H1 (cell line): ENCODE measurements around the gene SKP1. TPM values are rescaled to one million over a fixed set of nuclear protein-coding genes. Genes with fewer than 3 reads are reported as not detected.

Source experiments
- CTCF ChIA-PET: fragments of 300-600 bp; sonication (Branson Sonifier 250); formaldehyde crosslinking; loops from one replicate; lab custom pipeline; 2021; ENCODE audit not compliant: partially characterized antibody; lab: Charles Lee
- POLR2A ChIA-PET: fragments of 300-600 bp; sonication (Branson Sonifier 250); formaldehyde crosslinking; loops from one replicate; lab custom pipeline; 2021; ENCODE audit warnings: inconsistent platforms; ENCODE audit not compliant: partially characterized antibody; lab: Charles Lee
- DNase-seq, 2 experiments: peaks; one replicate each; pipeline versions ENCODE4 v3.0.0 to v3.0.0-alpha.2; 2010 to 2022; ENCODE audit warnings: low spot score in 2 of 2, low read depth in 1 of 2, mixed read lengths in 1 of 2
- FAIRE-seq: peaks from 2 replicates; lab custom pipeline; 2011; peaks lifted over from hg19 to GRCh38; lab: Jason Lieb, UNC
- H2AFZ ChIP-seq: 2 replicates; pipeline ENCODE4 v1.8.1; 2012; ENCODE audit warnings: low read length, inconsistent platforms
- H2AK5ac ChIP-seq: 2 replicates; pipeline ENCODE4 v1.6.1; 2013; ENCODE audit warnings: low read depth, low read length
- H2BK120ac ChIP-seq: replicated peaks from 2 replicates; pipeline ENCODE3; 2013; ENCODE audit warnings: low read depth, low read length, inconsistent platforms
- H2BK12ac ChIP-seq: 2 replicates; pipeline ENCODE4 v1.6.1; 2013; ENCODE audit warnings: low read depth, low read length
- H2BK15ac ChIP-seq: 2 replicates; pipeline ENCODE4 v1.6.1; 2013; ENCODE audit warnings: low read length
- H2BK20ac ChIP-seq: 2 replicates; pipeline ENCODE4 v1.6.1; 2013; ENCODE audit warnings: low read length
- H2BK5ac ChIP-seq: 2 replicates; pipeline ENCODE4 v1.6.1; 2013; ENCODE audit warnings: low read depth, low read length
- H3K14ac ChIP-seq: 2 replicates; pipeline ENCODE4 v1.6.1; 2013; ENCODE audit warnings: inconsistent platforms; ENCODE audit not compliant: insufficient read length
- H3K18ac ChIP-seq: 2 replicates; pipeline ENCODE4 v1.6.1; 2013; ENCODE audit warnings: low read length; ENCODE audit errors: extremely low read depth
- H3K23ac ChIP-seq: 2 replicates; pipeline ENCODE4 v1.6.1; 2013; ENCODE audit warnings: inconsistent platforms; ENCODE audit not compliant: insufficient read length
- H3K23me2 ChIP-seq: 2 replicates; pipeline ENCODE4 v1.6.1; 2013; ENCODE audit warnings: low read depth, low read length
- H3K27ac ChIP-seq: 2 replicates; pipeline ENCODE4 v1.6.1; 2011; ENCODE audit warnings: low read depth, low read length, inconsistent platforms
- H3K27me3 ChIP-seq, 4 experiments: replicated peaks in 1 of 4; 1 replicate in 1 of 4; 2 replicates in 3 of 4; pipeline versions ENCODE4 v1.6.1 to v1.8.1; 2011 to 2013; ENCODE audit warnings: low read length in 3 of 4, mild to moderate bottlenecking in 3 of 4, inconsistent platforms in 2 of 4, mixed read lengths in 2 of 4, moderate library complexity in 1 of 4; ENCODE audit not compliant: control insufficient read depth in 3 of 4, insufficient read depth in 3 of 4; ENCODE audit errors: extremely low read depth in 1 of 4
- H3K36me3 ChIP-seq, 4 experiments: 2 replicates each; pipeline versions ENCODE4 v1.6.1 to v1.8.1; 2011 to 2013; ENCODE audit warnings: mild to moderate bottlenecking in 4 of 4, low read length in 3 of 4, moderate library complexity in 2 of 4, control low read depth in 1 of 4, inconsistent platforms in 1 of 4; ENCODE audit not compliant: insufficient read depth in 4 of 4, control insufficient read depth in 2 of 4
- H3K4ac ChIP-seq: replicated peaks from 2 replicates; pipeline ENCODE3; 2013; ENCODE audit warnings: low read length, low read depth, mixed read lengths, inconsistent platforms; ENCODE audit not compliant: insufficient read length
- H3K4me1 ChIP-seq, 4 experiments: replicated peaks in 1 of 4; 1 replicate in 1 of 4; 2 replicates in 3 of 4; pipeline versions ENCODE4 v1.6.1 to v1.8.1; 2011 to 2013; ENCODE audit warnings: low read length in 3 of 4, inconsistent platforms in 2 of 4, mixed read lengths in 1 of 4; ENCODE audit not compliant: insufficient read depth in 4 of 4, control insufficient read depth in 3 of 4
- H3K4me2 ChIP-seq, 2 experiments: 2 replicates each; pipeline versions ENCODE4 v1.6.1 to v1.8.1; 2011 to 2013; ENCODE audit warnings: low read depth in 2 of 2, low read length in 2 of 2, control low read depth in 1 of 2, inconsistent platforms in 1 of 2, mild to moderate bottlenecking in 1 of 2; ENCODE audit not compliant: insufficient read depth in 1 of 2
- H3K4me3 ChIP-seq, 4 experiments: fragments of 200-600, 300-600 bp in 1 of 4; sonication (generic), shearing (Covaris generic), sonication (Bioruptor Twin) in 1 of 4; 2 replicates each; pipeline versions ENCODE4 v1.5.1 to v1.8.1; 2011 to 2016; ENCODE audit warnings: low read length in 4 of 4, low read depth in 3 of 4, control low read depth in 2 of 4, inconsistent platforms in 2 of 4, mild to moderate bottlenecking in 2 of 4, mixed read lengths in 1 of 4, moderate library complexity in 1 of 4; ENCODE audit not compliant: insufficient read depth in 2 of 4; ENCODE audit errors: extremely low read depth in 1 of 4
- H3K56ac ChIP-seq: replicated peaks from 2 replicates; pipeline ENCODE3; 2013; ENCODE audit warnings: low read depth, mild to moderate bottlenecking, mixed read lengths, low read length, inconsistent platforms; ENCODE audit not compliant: insufficient read length
- H3K79me1 ChIP-seq: 2 replicates; pipeline ENCODE4 v1.6.1; 2013; ENCODE audit warnings: low read depth, low read length, control low read depth
- H3K79me2 ChIP-seq, 2 experiments: 2 replicates each; pipeline versions ENCODE4 v1.6.1 to v1.8.1; 2012 to 2013; ENCODE audit warnings: low read length in 2 of 2, mild to moderate bottlenecking in 2 of 2, inconsistent platforms in 1 of 2; ENCODE audit not compliant: insufficient read depth in 2 of 2, control insufficient read depth in 1 of 2
- H3K9ac ChIP-seq, 4 experiments: replicated peaks in 1 of 4; 1 replicate in 1 of 4; 2 replicates in 3 of 4; pipeline versions ENCODE4 v1.6.1 to v1.8.1; 2011 to 2013; ENCODE audit warnings: low read depth in 3 of 4, low read length in 3 of 4, control low read depth in 2 of 4, mild to moderate bottlenecking in 2 of 4, moderate library complexity in 2 of 4, inconsistent platforms in 1 of 4; ENCODE audit errors: extremely low read depth in 1 of 4
- H3K9me3 ChIP-seq, 2 experiments: 2 replicates each; pipeline versions ENCODE4 v1.6.1 to v1.8.1; 2012 to 2013; ENCODE audit warnings: mild to moderate bottlenecking in 2 of 2, moderate library complexity in 2 of 2, control low read depth in 1 of 2, inconsistent platforms in 1 of 2, low read depth in 1 of 2, low read length in 1 of 2, mixed read lengths in 1 of 2; ENCODE audit not compliant: insufficient read depth in 2 of 2
- H4K20me1 ChIP-seq, 2 experiments: replicated peaks in 1 of 2; 2 replicates each; pipeline versions ENCODE3 to v1.8.1; 2011 to 2013; ENCODE audit warnings: inconsistent platforms in 2 of 2, low read length in 2 of 2, mild to moderate bottlenecking in 1 of 2; ENCODE audit not compliant: insufficient read depth in 2 of 2, control insufficient read depth in 1 of 2
- H4K5ac ChIP-seq: 2 replicates; pipeline ENCODE4 v1.6.1; 2013; ENCODE audit warnings: low read length, low read depth, mixed read lengths, inconsistent platforms; ENCODE audit not compliant: insufficient read length
- H4K8ac ChIP-seq: 2 replicates; pipeline ENCODE4 v1.8.0; 2013; ENCODE audit warnings: mild to moderate bottlenecking, moderate library complexity, low read length, inconsistent platforms; ENCODE audit not compliant: insufficient read depth; ENCODE audit errors: extremely low read depth
- H4K91ac ChIP-seq: replicated peaks from 2 replicates; pipeline ENCODE3; 2013; ENCODE audit warnings: low read length, mixed read lengths, inconsistent platforms; ENCODE audit not compliant: insufficient read length
- CREB1 ChIP-seq: IDR thresholded peaks from 2 replicates; pipeline ENCODE4 v1.6.1; 2012; ENCODE audit warnings: inconsistent platforms
- WGBS, 2 experiments: shearing (Covaris generic) in 1 of 2; methylation state at CpG; one replicate each; pipeline versions ENCODE4 v1.1.6 to v1.1.7; 2013 to 2015; ENCODE audit warnings: low lambda C conversion rate in 2 of 2, mixed read lengths in 2 of 2, inconsistent platforms in 1 of 2, low coverage in 1 of 2, missing lambda C conversion rate in 1 of 2; ENCODE audit not compliant: insufficient replicate concordance in 2 of 2, insufficient coverage in 1 of 2, insufficient read length in 1 of 2; ENCODE audit errors: extremely low coverage in 1 of 2, missing lambda C conversion rate in 1 of 2; 5-methylcytosine and 5-hydroxymethylcytosine counted together
- polyA plus RNA-seq, 7 experiments: library from polyadenylated mRNA; depleted of rRNA in 3 of 7; stranded (reverse) in 5 of 7; unstranded in 2 of 7; fragments of >200 nt in 5 of 7; fragments of 200-250 nt in 2 of 7; gene quantifications; 1 replicate in 5 of 7; 2 replicates in 1 of 7; 4 replicates in 1 of 7; pipeline versions ENCODE4 v1.2.1 to v1.2.3, GENCODE V29; 2011 to 2013; ENCODE audit warnings: missing spikeins in 2 of 7, mixed read lengths in 2 of 7
- total RNA-seq: library from RNA; stranded (reverse); fragmentation: NEBNext Ultra II Directional; extraction: Animal tissue kit (Norgen Biotek cat#: 25700); gene quantifications from 2 replicates; pipeline ENCODE4 v1.2.1, GENCODE V29; 2021

Gene SKP1
- total and polyA plus RNA-seq, 2 of the 8 experiments (the other 6 are each of a cell fraction or from before 2014, with no cell fraction given): 163 to 332 TPM

GRCh38 chr5:134125039-134126015 is 51.4 kb downstream of the SKP1 start:
- peaks cover 4% of the 10 kb centered on the region; the same call in 1 of the 2 replicates for H3K79me1 ChIP-seq
- no peak overlapping the region for H2BK20ac ChIP-seq
- H3K23ac ChIP-seq: no peak overlapping the region
- H2BK5ac ChIP-seq: no peak overlapping the region
- H2AFZ ChIP-seq: no peak overlapping the region
- no peaks in the 10 kb centered on the region for H3K79me2 ChIP-seq
- no peaks in the 10 kb centered on the region for H3K27me3 ChIP-seq
- H3K9ac ChIP-seq: no peak overlapping the region
- no peaks in the 10 kb centered on the region for H3K9me3 ChIP-seq
- WGBS, 2 experiments: 92% methylated on average over 11 of the region's 14 CpGs; no CpG with 5 or more reads in 1 of the 2 experiments
- no peak for FAIRE-seq
- no peaks in the 10 kb centered on the region; a peak in 1 of 7 replicates for H3K4me1 ChIP-seq
- H3K23me2 ChIP-seq: no peaks in the 10 kb centered on the region
- H2BK12ac ChIP-seq: no peak overlapping the region
- H2BK15ac ChIP-seq: no peak overlapping the region
- no peak overlapping the region for H2BK120ac ChIP-seq
- no peaks in the 10 kb centered on the region for H3K36me3 ChIP-seq
- H4K20me1 ChIP-seq: peaks cover 10 to 19% of the 10 kb centered on the region in 2 experiments
- H3K18ac ChIP-seq: no peak overlapping the region
- H2AK5ac ChIP-seq: no peak overlapping the region
- H3K14ac ChIP-seq: no peak overlapping the region
- H3K4me3 ChIP-seq: no peak overlapping the region
- no peak overlapping the region for H4K91ac ChIP-seq
- ChIA-PET POLR2A (interaction anchor here (2.3 kb wide), 1 partner anchor 24 kb away, joined by 7 read pairs; no protein-coding TSS in a partner anchor), CTCF (interaction anchor here (0.8 to 21.7 kb wide), 8 partner anchors 7 to 147 kb away, joined by 3 to 270 read pairs (median 6); no protein-coding TSS in a partner anchor)
- H3K4ac ChIP-seq: no peak overlapping the region
- DNase-seq: no peak
- no peak overlapping the region for H4K5ac ChIP-seq
- no peak overlapping the region for H3K27ac ChIP-seq
- H3K56ac ChIP-seq: no peak overlapping the region
- H4K8ac ChIP-seq: no peak overlapping the region
- H3K4me2 ChIP-seq: no peak overlapping the region
- no peak for TF ChIP-seq CREB1
